H9 (cell line): Measurements from ENCODE around the gene CADM4. TPM values are rescaled to one million over a fixed set of nuclear protein-coding genes. Genes with fewer than 3 reads are reported as not detected.
"Not testable (repeated sequence)": the region's sequence is repeated elsewhere in the genome, so short reads cannot be mapped to it uniquely, and the experiment has no call there.

Experiments
- DNase-seq: peaks from one replicate; pipeline ENCODE4 v3.0.0-alpha.2; 2017
- H2AFZ ChIP-seq: one replicate; pipeline ENCODE4 v1.6.1; 2013; ENCODE audit warnings: mild to moderate bottlenecking, low read length, control low read depth, moderate library complexity
- H2AK5ac ChIP-seq: 2 replicates; pipeline ENCODE4 v1.6.1; 2013; ENCODE audit warnings: low read length, control low read depth, mixed read lengths; ENCODE audit not compliant: insufficient read length
- H2BK120ac ChIP-seq: one replicate; pipeline ENCODE4 v1.6.1; 2013; ENCODE audit warnings: low read depth, mild to moderate bottlenecking, low read length, control low read depth, inconsistent platforms; ENCODE audit not compliant: poor library complexity, severe bottlenecking
- H2BK12ac ChIP-seq: 2 replicates; pipeline ENCODE4 v1.6.1; 2013; ENCODE audit warnings: low read length, control low read depth, mixed read lengths, low read depth; ENCODE audit not compliant: insufficient read length
- H2BK15ac ChIP-seq: 2 replicates; pipeline ENCODE4 v1.6.1; 2013; ENCODE audit warnings: low read depth, low read length, control low read depth
- H2BK20ac ChIP-seq: one replicate; pipeline ENCODE4 v1.6.1; 2013; ENCODE audit warnings: low read depth, mild to moderate bottlenecking, low read length, control low read depth, inconsistent platforms; ENCODE audit not compliant: poor library complexity, severe bottlenecking
- H2BK5ac ChIP-seq: 2 replicates; pipeline ENCODE4 v1.6.1; 2013; ENCODE audit warnings: low read length, control low read depth, mixed read lengths; ENCODE audit not compliant: insufficient read length
- H3K14ac ChIP-seq: 2 replicates; pipeline ENCODE4 v1.6.1; 2013; ENCODE audit warnings: low read length, control low read depth; ENCODE audit not compliant: insufficient read depth
- H3K18ac ChIP-seq: 2 replicates; pipeline ENCODE4 v1.6.1; 2013; ENCODE audit warnings: low read depth, mild to moderate bottlenecking, mixed read lengths, low read length, control low read depth; ENCODE audit not compliant: insufficient read length
- H3K23ac ChIP-seq: 2 replicates; pipeline ENCODE4 v1.6.1; 2013; ENCODE audit warnings: low read length, control low read depth, mixed read lengths, low read depth; ENCODE audit not compliant: insufficient read length
- H3K23me2 ChIP-seq: 2 replicates; pipeline ENCODE4 v1.6.1; 2013; ENCODE audit warnings: low read depth, mild to moderate bottlenecking, mixed read lengths, low read length, control low read depth; ENCODE audit not compliant: insufficient read length, poor library complexity, severe bottlenecking
- H3K27ac ChIP-seq: 2 replicates; pipeline ENCODE4 v1.5.1; 2013; ENCODE audit warnings: low read length, control low read depth, mixed read lengths, low read depth; ENCODE audit not compliant: insufficient read length
- H3K27me3 ChIP-seq: 2 replicates; pipeline ENCODE4 v1.6.1; 2013; ENCODE audit warnings: low read length, control low read depth, inconsistent platforms; ENCODE audit not compliant: insufficient read depth
- H3K4ac ChIP-seq: 2 replicates; pipeline ENCODE4 v1.6.1; 2013; ENCODE audit warnings: low read depth, mild to moderate bottlenecking, control low read depth, inconsistent platforms, low read length, moderate library complexity
- H3K4me1 ChIP-seq: 2 replicates; pipeline ENCODE4 v1.6.1; 2013; ENCODE audit warnings: low read length, control low read depth, inconsistent platforms; ENCODE audit not compliant: insufficient read depth
- H3K4me2 ChIP-seq: 2 replicates; pipeline ENCODE4 v1.6.1; 2013; ENCODE audit warnings: low read length, control low read depth, mixed read lengths; ENCODE audit not compliant: insufficient read length, insufficient read depth
- H3K56ac ChIP-seq: 2 replicates; pipeline ENCODE4 v1.6.1; 2013; ENCODE audit warnings: low read depth, mild to moderate bottlenecking, mixed read lengths, low read length, control low read depth; ENCODE audit not compliant: insufficient read length
- H3K79me1 ChIP-seq: 2 replicates; pipeline ENCODE4 v1.6.1; 2013; ENCODE audit warnings: low read depth, mild to moderate bottlenecking, moderate library complexity, low read length, control low read depth, inconsistent platforms; ENCODE audit not compliant: insufficient read depth, poor library complexity, severe bottlenecking
- H3K79me2 ChIP-seq: 2 replicates; pipeline ENCODE4 v1.6.1; 2013; ENCODE audit warnings: low read length, control low read depth, inconsistent platforms; ENCODE audit not compliant: insufficient read depth
- H3K9ac ChIP-seq: 2 replicates; pipeline ENCODE4 v1.6.1; 2013; ENCODE audit warnings: low read length, control low read depth, mixed read lengths; ENCODE audit not compliant: insufficient read length; ENCODE audit errors: extremely low read depth
- H3K9me3 ChIP-seq: one replicate; pipeline ENCODE4 v1.6.1; 2013; ENCODE audit warnings: low read depth, low read length, inconsistent platforms; ENCODE audit not compliant: control insufficient read depth
- H3T11ph ChIP-seq: one replicate; pipeline ENCODE4 v1.6.1; 2013; ENCODE audit warnings: mild to moderate bottlenecking, low read length, control low read depth, inconsistent platforms
- H4K20me1 ChIP-seq: one replicate; pipeline ENCODE4 v1.6.1; 2013; ENCODE audit not compliant: control insufficient read depth, insufficient read length, insufficient read depth
- H4K5ac ChIP-seq: 2 replicates; pipeline ENCODE4 v1.6.1; 2013; ENCODE audit warnings: low read depth, mild to moderate bottlenecking, mixed read lengths, low read length, control low read depth; ENCODE audit not compliant: insufficient read length
- H4K8ac ChIP-seq: replicated peaks from 2 replicates; pipeline ENCODE4 v1.6.1; 2013; ENCODE audit warnings: low read length, control low read depth, mixed read lengths, low read depth; ENCODE audit not compliant: insufficient read length
- H4K91ac ChIP-seq: 2 replicates; pipeline ENCODE4 v1.6.1; 2013; ENCODE audit warnings: low read depth, mild to moderate bottlenecking, moderate library complexity, mixed read lengths, low read length, control low read depth; ENCODE audit not compliant: insufficient read length
- H3K27ac Mint-ChIP-seq, 3 experiments: 2 replicates in 2 of 3; 3 replicates in 1 of 3; pipeline ENCODE4 v1.8.0; 2020 to 2021; ENCODE audit warnings: mixed read lengths in 3 of 3, mild to moderate bottlenecking in 1 of 3, moderate library complexity in 1 of 3
- H3K27me3 Mint-ChIP-seq: 2 replicates; pipeline ENCODE4 v1.8.0; 2021; ENCODE audit warnings: low read depth, mild to moderate bottlenecking, moderate library complexity, mixed read lengths
- H3K36me3 Mint-ChIP-seq, 3 experiments: 2 replicates in 2 of 3; 3 replicates in 1 of 3; pipeline ENCODE4 v1.8.0; 2020 to 2021; ENCODE audit warnings: low read depth in 3 of 3, mixed read lengths in 3 of 3; ENCODE audit not compliant: insufficient read depth in 1 of 3
- H3K4me1 Mint-ChIP-seq, 2 experiments: 2 replicates each; pipeline ENCODE4 v1.8.0; 2020; ENCODE audit warnings: mixed read lengths in 2 of 2
- H3K4me3 Mint-ChIP-seq, 2 experiments: 2 replicates in 1 of 2; 3 replicates in 1 of 2; pipeline ENCODE4 v1.8.0; 2020 to 2021; ENCODE audit warnings: mild to moderate bottlenecking in 2 of 2, mixed read lengths in 2 of 2, moderate library complexity in 1 of 2
- H3K9me3 Mint-ChIP-seq, 2 experiments: 2 replicates in 1 of 2; 3 replicates in 1 of 2; pipeline ENCODE4 v1.8.0; 2020; ENCODE audit warnings: mild to moderate bottlenecking in 2 of 2, mixed read lengths in 2 of 2, moderate library complexity in 1 of 2
- WGBS: extraction: QIAGEN DNeasy Blood & Tissue Kit; methylation state at CpG from one replicate; pipeline ENCODE4 v1.1.7; 2013; ENCODE audit warnings: missing lambda C conversion rate, low lambda C conversion rate, mixed read lengths; ENCODE audit not compliant: insufficient read length; ENCODE audit errors: extremely low coverage; 5-methylcytosine and 5-hydroxymethylcytosine counted together
- total RNA-seq: library from RNA; stranded (reverse); gene quantifications from 2 replicates; pipeline ENCODE4 v1.2.1, GENCODE V29; 2021
- TF ChIP-seq, protein P1 (sequence below): fragments of 200-600 bp; sonication (generic); conservative IDR thresholded peaks from 3 replicates; pipeline ENCODE4 v1.8.0; 2021; ENCODE audit warnings: antibody characterized with exemption, mild to moderate bottlenecking

The CADM4 gene
- total RNA-seq, 1 experiment from 2014 or later: 10.2 TPM

DNA sequence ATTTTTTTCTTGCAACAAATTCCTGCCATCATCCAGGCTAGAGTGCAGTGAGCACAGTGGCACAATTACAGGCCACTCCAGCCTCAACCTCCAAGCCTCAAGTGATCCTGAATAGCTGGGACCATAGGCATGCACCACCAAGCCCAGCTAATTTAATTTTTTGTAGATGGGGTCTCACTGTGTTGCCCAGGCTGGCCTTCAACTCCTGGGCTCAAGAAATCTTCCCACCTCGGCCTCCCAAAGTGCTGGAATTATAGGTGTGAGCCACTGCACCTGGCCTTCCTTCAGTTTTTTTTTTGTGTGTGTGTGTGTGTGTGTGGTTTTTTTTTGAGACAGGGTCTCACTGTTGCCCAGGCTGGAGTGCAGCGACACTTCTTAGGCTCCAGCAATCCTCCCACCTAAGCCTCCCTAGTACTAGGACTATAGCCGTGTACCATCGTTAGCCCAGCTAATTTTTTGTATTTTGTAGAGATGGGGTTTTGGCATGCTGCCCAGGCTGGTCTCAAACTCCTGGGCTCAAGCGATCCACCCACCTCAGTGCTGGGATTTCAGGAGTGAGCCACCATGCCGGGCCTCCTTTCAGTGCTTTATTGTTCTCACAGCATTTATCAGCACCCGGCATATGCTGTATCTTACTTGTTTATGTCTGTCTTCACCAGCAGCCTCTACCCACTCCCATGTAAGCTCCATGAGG, 33.6 kb downstream of the CADM4 start:
- no peak overlapping the region for H2AFZ ChIP-seq
- H2BK20ac ChIP-seq: no peak overlapping the region
- no CpG with 5 or more reads among the region's 7 CpGs for WGBS
- DNase-seq: no peak
- no peak overlapping the region for H3T11ph ChIP-seq
- Mint-ChIP-seq H3K36me3 (peaks cover 8 to 23% (median 19%) of the 10 kb centered on the region in 3 experiments; a peak in 6 of 7 replicates), H3K4me3 (no peak overlapping the region), H3K4me1 (peaks cover 6% of the 10 kb centered on the region in 2 experiments), H3K27ac (no peak overlapping the region), H3K27me3 (no peaks in the 10 kb centered on the region), H3K9me3 (no peaks in the 10 kb centered on the region)
- H4K91ac ChIP-seq: no peak overlapping the region
- H3K79me1 ChIP-seq: no peaks in the 10 kb centered on the region
- no peaks in the 10 kb centered on the region for H3K27me3 ChIP-seq
- H3K4ac ChIP-seq: no peak overlapping the region
- H3K4me1 ChIP-seq: no peaks in the 10 kb centered on the region
- H2BK5ac ChIP-seq: no peak overlapping the region
- no peak overlapping the region for H3K14ac ChIP-seq
- H3K4me2 ChIP-seq: no peak overlapping the region
- TF ChIP-seq, protein P1, sequence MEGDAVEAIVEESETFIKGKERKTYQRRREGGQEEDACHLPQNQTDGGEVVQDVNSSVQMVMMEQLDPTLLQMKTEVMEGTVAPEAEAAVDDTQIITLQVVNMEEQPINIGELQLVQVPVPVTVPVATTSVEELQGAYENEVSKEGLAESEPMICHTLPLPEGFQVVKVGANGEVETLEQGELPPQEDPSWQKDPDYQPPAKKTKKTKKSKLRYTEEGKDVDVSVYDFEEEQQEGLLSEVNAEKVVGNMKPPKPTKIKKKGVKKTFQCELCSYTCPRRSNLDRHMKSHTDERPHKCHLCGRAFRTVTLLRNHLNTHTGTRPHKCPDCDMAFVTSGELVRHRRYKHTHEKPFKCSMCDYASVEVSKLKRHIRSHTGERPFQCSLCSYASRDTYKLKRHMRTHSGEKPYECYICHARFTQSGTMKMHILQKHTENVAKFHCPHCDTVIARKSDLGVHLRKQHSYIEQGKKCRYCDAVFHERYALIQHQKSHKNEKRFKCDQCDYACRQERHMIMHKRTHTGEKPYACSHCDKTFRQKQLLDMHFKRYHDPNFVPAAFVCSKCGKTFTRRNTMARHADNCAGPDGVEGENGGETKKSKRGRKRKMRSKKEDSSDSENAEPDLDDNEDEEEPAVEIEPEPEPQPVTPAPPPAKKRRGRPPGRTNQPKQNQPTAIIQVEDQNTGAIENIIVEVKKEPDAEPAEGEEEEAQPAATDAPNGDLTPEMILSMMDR: no peak
- H3K23ac ChIP-seq: no peak overlapping the region
- no peak overlapping the region for H2AK5ac ChIP-seq
- H4K5ac ChIP-seq: no peak overlapping the region
- H3K56ac ChIP-seq: no peak overlapping the region
- H3K27ac ChIP-seq: no peak overlapping the region
- H2BK15ac ChIP-seq: no peak overlapping the region
- no peak overlapping the region for H3K18ac ChIP-seq
- H2BK120ac ChIP-seq: no peak overlapping the region
- H3K9ac ChIP-seq: no peak overlapping the region
- no peaks in the 10 kb centered on the region for H3K9me3 ChIP-seq
- H4K8ac ChIP-seq: no peak overlapping the region
- H2BK12ac ChIP-seq: no peak overlapping the region
- H4K20me1 ChIP-seq: no peaks in the 10 kb centered on the region
- no peaks in the 10 kb centered on the region for H3K23me2 ChIP-seq
- no peaks in the 10 kb centered on the region for H3K79me2 ChIP-seq

DNA sequence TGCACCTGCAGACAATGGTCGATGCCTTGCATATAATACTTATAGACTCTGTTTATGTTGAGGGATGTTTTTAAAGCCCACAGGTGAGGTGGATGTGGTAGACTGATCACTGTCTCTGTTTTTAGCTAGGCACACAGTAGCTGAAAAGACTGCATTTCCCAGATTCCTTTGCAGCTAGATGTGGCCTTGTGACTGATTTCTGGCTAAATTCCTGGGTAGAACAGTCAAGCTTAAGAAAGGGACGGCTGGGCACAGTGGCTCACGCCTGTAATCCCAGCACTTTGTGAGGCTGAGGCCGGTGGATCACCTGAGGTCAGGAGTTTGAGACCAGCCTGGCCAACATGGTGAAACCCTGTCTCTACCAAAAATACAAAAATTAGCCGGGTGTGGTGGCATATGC, 39.3 kb downstream of the CADM4 start:
- H3K18ac ChIP-seq, H4K5ac ChIP-seq, H3K9me3 Mint-ChIP-seq, H3K27ac Mint-ChIP-seq, H4K8ac ChIP-seq, H2BK15ac ChIP-seq, H3K27me3 Mint-ChIP-seq, H2BK5ac ChIP-seq, H3K14ac ChIP-seq, H3K4ac ChIP-seq, H2BK120ac ChIP-seq, H3K9me3 ChIP-seq, H3K27me3 ChIP-seq, H2AFZ ChIP-seq, H2AK5ac ChIP-seq, H3K4me1 ChIP-seq, H3K56ac ChIP-seq, H3K27ac ChIP-seq, H3K9ac ChIP-seq, H2BK20ac ChIP-seq, H3K4me2 ChIP-seq, H4K91ac ChIP-seq, H3K23ac ChIP-seq, H2BK12ac ChIP-seq, H3K79me1 ChIP-seq, DNase-seq, H3K4me3 Mint-ChIP-seq, H3T11ph ChIP-seq, H4K20me1 ChIP-seq, H3K79me2 ChIP-seq: not testable (repeated sequence)
- peaks cover 0 to 27% (median 16%) of the 10 kb centered on the region in 3 experiments; a peak in 6 of 7 replicates for H3K36me3 Mint-ChIP-seq
- H3K23me2 ChIP-seq: peaks cover 12% of the 10 kb centered on the region
- WGBS: no CpG with 5 or more reads among the region's 5 CpGs
- peaks cover 15 to 19% of the 10 kb centered on the region in 2 experiments for H3K4me1 Mint-ChIP-seq
